WTC11 (cell line): ENCODE measurements around the gene BTBD9. TPM values are rescaled to one million over a fixed set of nuclear protein-coding genes. Genes with fewer than 3 reads are reported as not detected.

ENCODE experiments used
- ATAC-seq: fragments of 200-7000 bp; cut with Tn5 transposase; 2 replicates; pipeline ENCODE4 v1.10.0; 2021; ENCODE audit warnings: mild to moderate bottlenecking, moderate library complexity
- CTCF ChIA-PET: fragments of 300-600 bp; sonication (Branson Sonifier 250); formaldehyde crosslinking; loops from one replicate; lab custom pipeline; 2021; ENCODE audit warnings: antibody characterized with exemption; lab: Charles Lee
- POLR2A ChIA-PET: fragments of 350-600 bp; sonication (Branson Sonifier 250); formaldehyde crosslinking; loops from one replicate; lab custom pipeline; 2021; ENCODE audit warnings: antibody characterized with exemption; lab: Charles Lee
- DNase-seq: peaks from one replicate; pipeline ENCODE4 v3.0.0; 2021; ENCODE audit warnings: low spot score
- H3K27ac Mint-ChIP-seq: 2 replicates; pipeline ENCODE4 v1.8.0; 2021; ENCODE audit warnings: mixed read lengths
- H3K27me3 Mint-ChIP-seq: 2 replicates; pipeline ENCODE4 v1.8.0; 2021; ENCODE audit warnings: low read depth, mild to moderate bottlenecking, moderate library complexity, mixed read lengths
- H3K36me3 Mint-ChIP-seq: 2 replicates; pipeline ENCODE4 v1.8.0; 2021; ENCODE audit warnings: mixed read lengths
- H3K4me1 Mint-ChIP-seq: 2 replicates; pipeline ENCODE4 v1.8.0; 2022; ENCODE audit warnings: mixed read lengths
- H3K4me3 Mint-ChIP-seq: 2 replicates; pipeline ENCODE4 v1.8.0; 2021; ENCODE audit warnings: mild to moderate bottlenecking, moderate library complexity, mixed read lengths
- H3K9me3 Mint-ChIP-seq: 2 replicates; pipeline ENCODE4 v1.8.0; 2021; ENCODE audit warnings: mixed read lengths
- AFF4 ChIP-seq: sonication (generic); formaldehyde crosslinking; IDR thresholded peaks from 2 replicates; pipeline ENCODE4 v1.8.1; 2023; ENCODE audit warnings: mild to moderate bottlenecking, missing genetic modification reagents, borderline replicate concordance
- ATF2 ChIP-seq: sonication (generic); formaldehyde crosslinking; IDR thresholded peaks from 2 replicates; pipeline ENCODE4 v1.8.1; 2022; ENCODE audit warnings: low read depth, missing genetic modification reagents, borderline replicate concordance
- CREB1 ChIP-seq: sonication (generic); formaldehyde crosslinking; IDR thresholded peaks from 2 replicates; pipeline ENCODE4 v1.8.0; 2023; ENCODE audit warnings: mild to moderate bottlenecking, missing genetic modification reagents
- CTCF ChIP-seq: fragments of 200-600 bp; IDR thresholded peaks from 2 replicates; pipeline ENCODE4 v1.8.0; 2022; ENCODE audit warnings: antibody characterized with exemption
- E2F5 ChIP-seq: sonication (generic); formaldehyde crosslinking; IDR thresholded peaks from 2 replicates; pipeline ENCODE4 v1.8.1; 2022; ENCODE audit warnings: mild to moderate bottlenecking, moderate library complexity, missing genetic modification reagents
- ELF4 ChIP-seq: sonication (generic); formaldehyde crosslinking; IDR thresholded peaks from 2 replicates; pipeline ENCODE4 v1.8.1; 2022; ENCODE audit warnings: low read depth, mild to moderate bottlenecking, moderate library complexity, missing genetic modification reagents
- ETV6 ChIP-seq: sonication (generic); formaldehyde crosslinking; IDR thresholded peaks from 2 replicates; pipeline ENCODE4 v1.8.1; 2022; ENCODE audit warnings: mild to moderate bottlenecking, missing genetic modification reagents
- FOXP1 ChIP-seq: sonication (generic); formaldehyde crosslinking; IDR thresholded peaks from 2 replicates; pipeline ENCODE4 v1.8.0; 2022; ENCODE audit warnings: missing genetic modification reagents, mild to moderate bottlenecking, moderate library complexity, borderline replicate concordance
- GABPB1 ChIP-seq: sonication (generic); formaldehyde crosslinking; IDR thresholded peaks from 2 replicates; pipeline ENCODE4 v1.8.1; 2023; ENCODE audit warnings: mild to moderate bottlenecking, missing genetic modification reagents
- JUN ChIP-seq: sonication (generic); formaldehyde crosslinking; IDR thresholded peaks from 2 replicates; pipeline ENCODE4 v1.8.0; 2023; ENCODE audit warnings: mild to moderate bottlenecking, missing genetic modification reagents
- KAT7 ChIP-seq: sonication (generic); formaldehyde crosslinking; IDR thresholded peaks from 2 replicates; pipeline ENCODE4 v1.8.1; 2023; ENCODE audit warnings: missing genetic modification reagents, mild to moderate bottlenecking, borderline replicate concordance
- MYBL2 ChIP-seq: sonication (generic); formaldehyde crosslinking; IDR thresholded peaks from 2 replicates; pipeline ENCODE4 v1.8.1; 2023; ENCODE audit warnings: mild to moderate bottlenecking, moderate library complexity, missing genetic modification reagents
- NFATC4 ChIP-seq: fragments of 250-450 bp; sonication (Bioruptor Pico); IDR thresholded peaks from 2 replicates; pipeline ENCODE4 v1.9.0; 2021; ENCODE audit warnings: mild to moderate bottlenecking
- NFE2L1 ChIP-seq: sonication (generic); formaldehyde crosslinking; IDR thresholded peaks from 2 replicates; pipeline ENCODE4 v1.8.1; 2023; ENCODE audit warnings: missing genetic modification reagents
- NR2C2 ChIP-seq: sonication (generic); formaldehyde crosslinking; IDR thresholded peaks from 2 replicates; pipeline ENCODE4 v1.8.0; 2022; ENCODE audit warnings: mild to moderate bottlenecking, missing genetic modification reagents
- NR3C1 ChIP-seq: sonication (generic); formaldehyde crosslinking; conservative IDR thresholded peaks from 2 replicates; pipeline ENCODE4 v1.8.1; 2023; ENCODE audit warnings: low read depth, mild to moderate bottlenecking, missing genetic modification reagents
- OVOL2 ChIP-seq: fragments of 250-450 bp; sonication (Bioruptor Pico); IDR thresholded peaks from 2 replicates; pipeline ENCODE4 v1.9.0; 2021; ENCODE audit warnings: mild to moderate bottlenecking, borderline replicate concordance
- PRDM15 ChIP-seq: sonication (generic); formaldehyde crosslinking; IDR thresholded peaks from 2 replicates; pipeline ENCODE4 v1.8.0; 2022; ENCODE audit warnings: missing genetic modification reagents
- ZBTB21 ChIP-seq: sonication (generic); formaldehyde crosslinking; IDR thresholded peaks from 2 replicates; pipeline ENCODE4 v1.8.1; 2023; ENCODE audit warnings: mild to moderate bottlenecking, missing genetic modification reagents, borderline replicate concordance
- ZNF416 ChIP-seq: fragments of 250-450 bp; sonication (Bioruptor Pico); IDR thresholded peaks from 2 replicates; pipeline ENCODE4 v1.9.0; 2021; ENCODE audit warnings: mild to moderate bottlenecking, inconsistent platforms
- total RNA-seq: library from RNA; stranded (reverse); gene quantifications from 3 replicates; pipeline ENCODE4 v1.2.3, GENCODE V29; 2021

The BTBD9 gene
- total RNA-seq, 1 experiment from 2014 or later = 4.2 TPM

GRCh38 chr6:38236631-38237030 is 403.1 kb downstream of the BTBD9 start:
- H3K27ac Mint-ChIP-seq = no peak overlapping the region; the same call in 1 of the 2 replicates
- H3K9me3 Mint-ChIP-seq = 0 out of 2 replicates have a peak, but pooled peaks cover 3% of the 10 kb centered on the region
- H3K4me3 Mint-ChIP-seq = no peak overlapping the region
- no peaks in the 10 kb centered on the region for H3K27me3 Mint-ChIP-seq
- H3K36me3 Mint-ChIP-seq = no peaks in the 10 kb centered on the region
- TF ChIP-seq CREB1 (CRISPR knock-in tag) = no peak
- no peak for TF ChIP-seq NR2C2 (CRISPR knock-in tag)
- no peak for TF ChIP-seq GABPB1 (CRISPR knock-in tag)
- no peak for TF ChIP-seq KAT7
- TF ChIP-seq OVOL2 (CRISPR knock-in tag) = no peak
- TF ChIP-seq ZBTB21 (CRISPR knock-in tag) = no peak
- no peak for TF ChIP-seq FOXP1 (CRISPR knock-in tag)
- TF ChIP-seq ZNF416 = no peak
- no peak for TF ChIP-seq MYBL2 (CRISPR knock-in tag)
- DNase-seq (no peak), ATAC-seq (no peak)
- ChIA-PET POLR2A (no interaction called here), CTCF (interaction anchor here (2.1 kb wide), 1 partner anchor 9 kb away, joined by 5 read pairs; no protein-coding TSS in a partner anchor)
- peaks cover 64% of the 10 kb centered on the region for H3K4me1 Mint-ChIP-seq

- no peak overlapping the region for H3K4me3 Mint-ChIP-seq
- DNase-seq (no peak), ATAC-seq (peak; percentile 48)
- peaks cover 58% of the 10 kb centered on the region for H3K4me1 Mint-ChIP-seq
- H3K27me3 Mint-ChIP-seq = no peaks in the 10 kb centered on the region
- H3K9me3 Mint-ChIP-seq = 0 out of 2 replicates have a peak, but pooled peaks cover 3% of the 10 kb centered on the region
- no peaks in the 10 kb centered on the region for H3K36me3 Mint-ChIP-seq
- H3K27ac Mint-ChIP-seq = peak overlapping the region; percentile 35
- ChIA-PET CTCF (interaction anchor here (1.0 to 2.3 kb wide), 5 partner anchors 10 to 543 kb away, joined by 3 to 8 read pairs (median 5); no protein-coding TSS in a partner anchor), POLR2A (no interaction called here)
- TF ChIP-seq NFE2L1 = no peak
- no peak for TF ChIP-seq PRDM15 (CRISPR knock-in tag)
- no peak for TF ChIP-seq ATF2
- no peak for TF ChIP-seq CTCF
- no peak for TF ChIP-seq ELF4 (CRISPR knock-in tag)
- no peak for TF ChIP-seq JUN (CRISPR knock-in tag)
- TF ChIP-seq NFATC4 = no peak
- TF ChIP-seq NR3C1 = no peak
- TF ChIP-seq AFF4 (CRISPR knock-in tag) = no peak
- TF ChIP-seq E2F5 = no peak
- no peak for TF ChIP-seq KAT7
- no peak for TF ChIP-seq ETV6 (CRISPR knock-in tag)
Measured at GRCh38 chr6:38234934-38235682, 404.6 kb downstream of the BTBD9 start.
